HCT116 (cell line): ENCODE measurements around the gene PCGF5. TPM values are rescaled to one million over a fixed set of nuclear protein-coding genes. Genes with fewer than 3 reads are reported as not detected.
"Not testable (repeated sequence)": the region's sequence is repeated elsewhere in the genome, so short reads cannot be mapped to it uniquely, and the experiment has no call there.

ENCODE experiments used
- ATAC-seq: fragments of 200-7000 bp; cut with Tn5 transposase; 2 replicates; pipeline ENCODE4 v1.9.1; 2020; ENCODE audit warnings: mild to moderate bottlenecking, moderate library complexity
- BruUV-seq: library from RNA; stranded (reverse); fragments of 400-500 nt; replicated peaks from 2 replicates; lab custom pipeline; 2021; lab: Mats Ljungman, UMichigan
- CTCF ChIA-PET: fragments of 300-600 bp; sonication (Branson Sonifier 250); formaldehyde crosslinking; loops from one replicate; lab custom pipeline; 2021; ENCODE audit warnings: antibody characterized with exemption; lab: Charles Lee
- POLR2A ChIA-PET: fragments of 300-600, 350-600 bp; sonication (Branson Sonifier 250); formaldehyde crosslinking; loops from one replicate; lab custom pipeline; 2021; ENCODE audit warnings: antibody characterized with exemption; lab: Charles Lee
- RAD21 ChIA-PET, 2 experiments: fragments of 300-600 bp; sonication (Branson Sonifier 250); formaldehyde crosslinking; loops; one replicate each; lab custom pipeline; 2023; ENCODE audit warnings: low total read pairs in 2 of 2; ENCODE audit not compliant: uncharacterized antibody in 2 of 2, unreplicated experiment in 2 of 2, low non-redundant PET in 1 of 2; lab: Charles Lee
- DNase-seq: peaks from one replicate; pipeline ENCODE4 v3.0.0-alpha.2; 2010; ENCODE audit warnings: low read depth, low spot score
- H2AFZ ChIP-seq: fragments of 200-600 bp; shearing (Covaris generic), sonication (generic); 2 replicates; pipeline ENCODE4 v1.6.1; 2017; ENCODE audit warnings: low read depth, mixed run types, mixed read lengths, antibody characterized with exemption, low read length; ENCODE audit not compliant: poor library complexity, severe bottlenecking
- H3K27ac ChIP-seq: 2 replicates; pipeline ENCODE4 v1.5.1; 2012; ENCODE audit warnings: low read depth, low read length
- H3K27me3 ChIP-seq: fragments of 200-600 bp; sonication (generic); 2 replicates; pipeline ENCODE4 v1.6.1; 2016; ENCODE audit warnings: mixed run types, low read length, mixed read lengths; ENCODE audit not compliant: insufficient read depth
- H3K36me3 ChIP-seq, 2 experiments: fragments of 200-500 bp in 1 of 2; fragments of 200-600 bp in 1 of 2; sonication (Bioruptor generic) in 1 of 2; sonication (generic) in 1 of 2; 2 replicates each; pipeline versions ENCODE4 v1.5.1 to v1.6.1; 2014 to 2016; ENCODE audit warnings: low read length in 2 of 2, inconsistent platforms in 1 of 2, mixed read lengths in 1 of 2, mixed run types in 1 of 2; ENCODE audit not compliant: insufficient read depth in 2 of 2, control insufficient read depth in 1 of 2
- H3K4me1 ChIP-seq, 2 experiments: fragments of 200-600 bp in 1 of 2; sonication (generic) in 1 of 2; 2 replicates each; pipeline versions ENCODE4 v1.5.1 to v1.6.1; 2012 to 2017; ENCODE audit warnings: low read length in 2 of 2, inconsistent platforms in 1 of 2, mild to moderate bottlenecking in 1 of 2, mixed read lengths in 1 of 2, mixed run types in 1 of 2, moderate library complexity in 1 of 2; ENCODE audit not compliant: insufficient read depth in 2 of 2, control insufficient read depth in 1 of 2
- H3K4me2 ChIP-seq: fragments of 200-600 bp; sonication (generic); 2 replicates; pipeline ENCODE4 v1.6.1; 2017; ENCODE audit warnings: mixed run types, low read length, mixed read lengths
- H3K4me3 ChIP-seq, 2 experiments: fragments of 200-600 bp in 1 of 2; sonication (generic) in 1 of 2; replicated peaks in 1 of 2; 2 replicates each; pipeline ENCODE4 v1.5.1; 2011 to 2016; ENCODE audit warnings: low read length in 2 of 2, control low read depth in 1 of 2, low read depth in 1 of 2, mild to moderate bottlenecking in 1 of 2, mixed read lengths in 1 of 2, mixed run types in 1 of 2
- H3K79me2 ChIP-seq: fragments of 200-600 bp; sonication (generic); 2 replicates; pipeline ENCODE4 v1.6.1; 2017; ENCODE audit warnings: mild to moderate bottlenecking, mixed run types, low read length, moderate library complexity, mixed read lengths; ENCODE audit not compliant: insufficient read depth
- H3K9ac ChIP-seq: fragments of 200-600 bp; sonication (generic); 2 replicates; pipeline ENCODE4 v1.6.1; 2016; ENCODE audit warnings: low read length, mixed read lengths
- H3K9me2 ChIP-seq: fragments of 200-600 bp; sonication (generic), shearing (Covaris generic); 2 replicates; pipeline ENCODE4 v1.6.1; 2017; ENCODE audit warnings: mixed run types, mild to moderate bottlenecking, moderate library complexity; ENCODE audit not compliant: insufficient read depth
- H3K9me3 ChIP-seq, 2 experiments: fragments of 200-500 bp in 1 of 2; fragments of 200-600 bp in 1 of 2; sonication (Bioruptor generic) in 1 of 2; sonication (generic) in 1 of 2; 2 replicates each; pipeline ENCODE4 v1.6.1; 2014 to 2017; ENCODE audit warnings: low read length in 2 of 2, mixed read lengths in 2 of 2, inconsistent platforms in 1 of 2, low read depth in 1 of 2, mild to moderate bottlenecking in 1 of 2, mixed run types in 1 of 2, moderate library complexity in 1 of 2; ENCODE audit not compliant: control insufficient read depth in 1 of 2, insufficient read depth in 1 of 2
- H4K20me1 ChIP-seq: fragments of 200-600 bp; sonication (generic), shearing (Covaris generic); 2 replicates; pipeline ENCODE4 v1.6.1; 2017; ENCODE audit warnings: mixed run types, mild to moderate bottlenecking, moderate library complexity; ENCODE audit not compliant: insufficient read depth
- YY1 ChIP-seq: IDR thresholded peaks from 2 replicates; pipeline ENCODE4 v1.6.1; 2011; ENCODE audit warnings: low read length, low read depth, moderate library complexity, mild to moderate bottlenecking; ENCODE audit not compliant: insufficient replicate concordance; ENCODE audit errors: extremely low read depth
- intact Hi-C: fragments of 100-400 bp; cut with micrococcal nuclease; formaldehyde crosslinking; loops from 2 replicates; pipeline ENCODE4 v1.10.0; 2022
- total RNA-seq: library from RNA; stranded (reverse); gene quantifications from one replicate; pipeline ENCODE4 v1.2.1, GENCODE V29; 2021; ENCODE audit not compliant: unreplicated experiment
- TF ChIP-seq, protein P1 (sequence below): IDR thresholded peaks from 2 replicates; pipeline ENCODE4 v1.6.1; 2011; ENCODE audit warnings: mild to moderate bottlenecking, low read length, moderate library complexity; ENCODE audit not compliant: insufficient replicate concordance; ENCODE audit errors: extremely low read depth

Gene PCGF5
- total RNA-seq, 1 experiment from 2014 or later, result 27.5 TPM

DNA sequence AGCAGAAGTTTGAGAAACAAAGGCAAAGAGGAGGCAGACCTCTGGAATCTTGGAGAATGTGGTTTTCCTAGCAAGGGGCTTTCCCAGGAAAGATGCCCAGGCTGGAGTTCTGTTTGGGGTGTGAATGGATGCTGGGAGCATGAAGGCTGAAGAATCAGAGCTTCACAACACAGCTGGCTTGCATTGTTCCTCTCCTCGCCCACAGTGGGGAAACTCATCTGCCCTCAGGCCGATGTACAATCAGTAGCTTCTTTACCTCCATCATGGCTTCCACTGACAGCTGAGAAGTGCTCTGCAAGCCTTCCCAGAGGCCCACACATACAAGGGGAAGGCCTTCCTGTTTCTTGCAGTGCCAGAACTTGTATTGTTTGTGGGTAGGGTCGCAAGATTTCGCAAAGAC, 98.9 kb downstream of the PCGF5 start (continued):
- TF ChIP-seq YY1, result no peak
- TF ChIP-seq, protein P1, sequence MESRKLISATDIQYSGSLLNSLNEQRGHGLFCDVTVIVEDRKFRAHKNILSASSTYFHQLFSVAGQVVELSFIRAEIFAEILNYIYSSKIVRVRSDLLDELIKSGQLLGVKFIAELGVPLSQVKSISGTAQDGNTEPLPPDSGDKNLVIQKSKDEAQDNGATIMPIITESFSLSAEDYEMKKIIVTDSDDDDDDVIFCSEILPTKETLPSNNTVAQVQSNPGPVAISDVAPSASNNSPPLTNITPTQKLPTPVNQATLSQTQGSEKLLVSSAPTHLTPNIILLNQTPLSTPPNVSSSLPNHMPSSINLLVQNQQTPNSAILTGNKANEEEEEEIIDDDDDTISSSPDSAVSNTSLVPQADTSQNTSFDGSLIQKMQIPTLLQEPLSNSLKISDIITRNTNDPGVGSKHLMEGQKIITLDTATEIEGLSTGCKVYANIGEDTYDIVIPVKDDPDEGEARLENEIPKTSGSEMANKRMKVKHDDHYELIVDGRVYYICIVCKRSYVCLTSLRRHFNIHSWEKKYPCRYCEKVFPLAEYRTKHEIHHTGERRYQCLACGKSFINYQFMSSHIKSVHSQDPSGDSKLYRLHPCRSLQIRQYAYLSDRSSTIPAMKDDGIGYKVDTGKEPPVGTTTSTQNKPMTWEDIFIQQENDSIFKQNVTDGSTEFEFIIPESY, result no peak
- TF ChIP-seq, all 23 proteins: peak for 0

DNA sequence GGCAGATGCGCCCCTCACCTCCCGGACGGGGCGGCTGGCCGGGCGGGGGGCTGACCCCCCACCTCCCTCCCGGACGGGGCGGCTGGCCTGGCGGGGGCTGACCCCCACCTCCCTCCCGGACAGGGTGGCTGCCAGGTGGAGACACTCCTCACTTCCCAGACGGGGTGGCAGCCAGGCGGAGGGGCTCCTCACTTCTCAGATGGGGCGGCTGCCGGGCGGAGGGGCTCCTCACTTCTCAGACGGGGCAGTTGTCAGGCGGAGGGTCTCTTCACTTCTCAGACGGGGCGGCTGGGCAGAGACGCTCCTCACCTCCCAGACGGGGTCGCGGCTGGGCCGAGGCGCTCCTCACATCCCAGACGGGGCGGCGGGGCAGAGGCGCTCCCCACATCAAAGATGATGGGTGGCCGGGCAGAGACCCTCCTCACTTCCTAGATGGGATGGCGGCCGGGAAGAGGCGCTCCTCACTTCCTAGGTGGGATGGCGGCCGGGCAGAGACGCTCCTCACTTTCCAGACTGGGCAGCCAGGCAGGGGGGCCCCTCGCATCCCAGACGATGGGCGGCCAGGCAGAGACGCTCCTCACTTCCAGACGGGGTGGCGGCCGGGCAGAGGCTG, 102.9 kb downstream of the PCGF5 start:
- H3K4me2 ChIP-seq, H3K79me2 ChIP-seq, H3K4me3 ChIP-seq, H3K27ac ChIP-seq, ATAC-seq, H3K36me3 ChIP-seq, POLR2A ChIA-PET, H2AFZ ChIP-seq, intact Hi-C loops, RAD21 ChIA-PET, H4K20me1 ChIP-seq, H3K9ac ChIP-seq, H3K27me3 ChIP-seq, H3K4me1 ChIP-seq, CTCF ChIA-PET, H3K9me2 ChIP-seq, H3K9me3 ChIP-seq, DNase-seq, BruUV-seq: not testable (repeated sequence)
